GM19351 (cell line): ENCODE results near the gene GBP2.
"Not testable (repeated sequence)": the region's sequence is repeated elsewhere in the genome, so short reads cannot be mapped to it uniquely, and the experiment has no call there.

ENCODE experiments used
- ATAC-seq: cut with Tn5 transposase; IDR thresholded peaks from one replicate; pipeline ENCODE4 v1.9.1; 2021; ENCODE audit warnings: mild to moderate bottlenecking, moderate library complexity; ENCODE audit not compliant: unreplicated experiment

GBP2 gene

DNA sequence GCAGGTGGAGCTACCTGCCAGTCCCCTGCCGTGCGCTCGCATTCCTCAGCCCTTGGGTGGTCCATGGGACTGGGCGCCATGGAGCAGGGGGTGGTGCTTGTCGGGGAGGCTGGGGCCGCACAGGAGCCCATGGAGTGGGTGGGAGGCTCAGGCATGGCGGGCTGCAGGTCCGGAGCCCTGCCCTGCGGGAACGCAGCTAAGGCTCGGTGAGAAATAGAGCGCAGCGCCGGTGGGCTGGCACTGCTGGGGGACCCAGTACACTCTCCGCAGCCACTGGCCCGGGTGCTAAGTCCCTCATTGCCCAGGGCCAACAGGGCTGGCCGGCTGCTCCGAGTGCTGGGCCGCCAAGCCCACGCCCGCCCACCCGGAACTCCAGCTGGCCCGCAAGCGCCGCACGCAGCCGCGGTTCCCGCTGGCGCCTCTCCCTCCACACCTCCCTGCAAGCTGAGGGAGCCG is 2.1 kb upstream of the GBP2 start:
- not testable (repeated sequence) for ATAC-seq

- not testable (repeated sequence) for ATAC-seq
Measured at GRCh38 chr1:89126602-89127565, 970 bp upstream of the GBP2 start.

DNA sequence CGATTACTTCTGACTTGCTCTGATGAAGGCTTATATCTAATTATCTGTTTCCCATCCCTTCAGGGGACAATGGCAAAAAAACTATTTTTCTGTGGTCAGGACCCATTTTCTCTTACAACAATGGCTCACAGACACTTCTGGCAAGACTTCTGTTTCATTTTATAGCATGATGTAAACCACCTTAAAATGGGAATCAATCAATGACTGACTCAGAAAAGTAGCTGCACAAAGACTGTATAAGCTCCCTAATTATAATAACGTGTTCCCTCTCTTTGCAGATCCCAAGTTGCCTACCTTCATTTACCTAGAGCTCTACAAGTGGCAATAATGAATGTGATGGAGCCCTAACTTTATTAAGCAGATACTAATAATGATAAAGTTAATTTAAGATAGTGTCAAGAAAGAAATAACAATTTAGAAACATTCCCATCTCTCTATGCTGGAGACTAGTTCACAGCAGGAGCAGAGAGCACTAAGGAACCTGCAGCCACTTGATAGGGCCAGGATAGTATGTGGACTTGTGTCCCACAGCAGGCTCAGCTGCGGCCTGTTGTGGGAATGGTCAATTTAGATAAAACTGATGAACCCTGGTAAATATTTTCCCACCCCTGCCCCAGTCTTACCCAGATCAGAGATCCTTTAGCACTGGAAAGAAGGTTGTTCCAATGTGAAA is 538 bp downstream of the GBP2 start:
- peak; percentile 26 for ATAC-seq

DNA sequence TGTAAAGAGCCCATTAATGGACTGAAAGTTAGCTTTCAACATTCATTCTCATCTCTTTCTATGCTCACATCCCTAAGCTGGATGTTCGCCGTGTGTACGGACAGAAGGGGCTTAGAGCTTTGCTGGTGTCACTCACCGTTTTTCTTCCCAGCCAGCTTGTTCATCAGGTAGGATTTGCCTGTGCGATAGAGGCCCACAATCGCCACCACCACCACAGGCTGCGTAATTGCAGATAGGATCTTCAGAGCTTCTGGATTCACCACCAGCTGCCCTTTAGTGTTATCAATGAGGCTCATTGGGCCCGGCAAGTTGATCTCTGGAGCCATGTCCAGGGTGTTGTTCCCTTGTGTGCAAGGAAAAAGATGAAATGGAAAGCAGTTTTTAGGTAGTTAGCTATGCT is 4.3 kb downstream of the GBP2 start:
- no peak for ATAC-seq

- no peak for ATAC-seq
Measured at GRCh38 chr1:89114662-89115061, 11.3 kb downstream of the GBP2 start.

GRCh38 chr1:89112871-89113613 is 12.9 kb downstream of the GBP2 start:
- no peak for ATAC-seq

GRCh38 chr1:89104687-89105086 is 21.2 kb downstream of the GBP2 start:
- no peak for ATAC-seq

- ATAC-seq, result no peak
Measured at GRCh38 chr1:89104147-89104546, 21.8 kb downstream of the GBP2 start.

DNA sequence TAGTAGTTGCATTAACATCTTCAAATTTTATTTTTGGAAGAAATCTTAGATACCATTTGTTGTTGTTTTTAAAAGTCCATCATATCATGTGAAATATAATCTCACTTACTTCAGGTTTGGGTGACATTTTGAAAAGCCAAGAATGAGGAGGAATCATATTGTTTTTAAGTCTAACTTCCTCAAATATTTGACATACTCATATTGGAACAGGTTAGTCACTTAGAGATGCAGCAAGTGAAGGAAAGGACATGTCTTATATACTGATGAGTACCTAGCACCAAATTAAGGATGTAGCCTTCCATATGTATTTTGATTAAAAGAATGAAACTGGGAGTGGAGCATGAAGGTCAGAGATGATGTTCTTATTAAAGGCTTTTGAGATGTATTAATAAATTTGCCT is 23.9 kb downstream of the GBP2 start:
- ATAC-seq, result no peak

DNA sequence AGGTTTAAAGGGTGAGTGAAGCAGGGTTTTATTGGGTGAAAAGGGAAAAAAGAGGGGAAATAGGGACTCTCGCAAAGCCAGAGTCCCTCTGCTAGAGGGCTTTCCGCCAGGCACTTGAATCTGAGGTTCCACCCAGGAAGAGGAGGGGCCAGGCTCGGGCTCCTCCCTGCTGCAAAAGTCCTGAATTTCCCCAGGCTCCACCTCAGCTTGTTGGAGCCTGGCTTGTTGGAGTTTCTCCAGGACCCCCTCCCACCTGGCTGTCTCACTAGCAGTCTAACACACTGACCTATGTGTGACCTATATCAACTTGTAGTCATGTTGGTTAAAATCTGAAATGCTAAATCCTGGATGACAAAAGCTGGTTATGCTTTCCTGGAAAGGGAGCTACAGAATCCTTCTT is 25.5 kb downstream of the GBP2 start:
- no peak for ATAC-seq

DNA sequence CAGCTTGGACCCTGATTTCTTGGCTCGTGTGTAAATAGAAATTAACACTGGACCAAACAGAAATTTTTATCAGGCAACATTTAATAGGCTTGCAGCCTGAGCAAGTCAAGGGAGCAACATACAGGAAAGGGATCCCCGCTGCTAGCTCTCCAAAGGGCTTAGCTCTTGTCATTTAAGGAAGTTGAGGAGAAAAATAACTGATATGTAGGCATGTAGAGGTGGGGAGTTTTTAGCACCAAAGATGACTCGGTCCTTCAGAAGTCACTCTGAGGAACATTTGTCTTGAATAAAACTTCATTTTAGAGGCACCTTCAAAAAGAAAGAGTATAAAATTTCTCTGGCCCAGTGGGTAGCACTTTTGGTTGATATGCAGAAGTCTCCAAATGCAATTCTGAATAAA is 27.1 kb downstream of the GBP2 start:
- ATAC-seq, result no peak

DNA sequence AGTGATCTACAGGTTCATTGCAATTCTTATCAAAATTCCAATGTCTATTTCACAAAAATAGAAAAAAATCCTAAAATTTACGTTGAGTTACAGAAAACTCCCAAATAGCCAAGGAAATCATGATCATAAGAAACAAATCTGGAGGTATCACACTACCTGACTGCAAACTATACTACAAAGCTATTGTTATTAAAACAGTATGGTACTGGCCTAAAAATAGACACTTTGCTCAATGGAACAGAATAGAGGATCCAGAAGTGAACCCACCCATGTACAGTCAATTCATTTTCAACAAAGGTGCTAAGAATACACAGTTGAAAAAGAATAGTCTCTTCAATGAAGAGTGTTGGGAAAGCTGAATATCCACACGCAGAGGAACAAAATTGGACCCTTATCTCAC is 30.2 kb downstream of the GBP2 start:
- no peak for ATAC-seq

DNA sequence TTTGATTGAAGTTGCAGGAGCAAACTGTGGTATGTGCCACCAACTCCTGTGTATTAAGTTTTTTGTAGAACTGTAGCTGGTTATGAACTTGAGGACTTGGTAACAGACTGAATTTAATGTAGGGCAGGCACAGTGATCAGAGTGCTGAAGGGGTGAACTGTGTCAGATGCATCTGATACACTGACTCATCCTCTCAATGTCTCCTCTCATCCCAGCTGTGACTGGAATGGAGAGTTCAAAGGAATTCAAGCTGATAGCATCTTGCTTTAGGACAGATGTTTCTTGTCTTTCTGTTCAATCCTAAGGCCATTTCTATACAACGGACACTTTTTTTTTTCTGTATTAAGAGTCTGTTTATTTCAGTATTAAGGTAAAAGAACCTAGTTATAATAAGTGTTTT is 36.0 kb downstream of the GBP2 start:
- ATAC-seq, result no peak

DNA sequence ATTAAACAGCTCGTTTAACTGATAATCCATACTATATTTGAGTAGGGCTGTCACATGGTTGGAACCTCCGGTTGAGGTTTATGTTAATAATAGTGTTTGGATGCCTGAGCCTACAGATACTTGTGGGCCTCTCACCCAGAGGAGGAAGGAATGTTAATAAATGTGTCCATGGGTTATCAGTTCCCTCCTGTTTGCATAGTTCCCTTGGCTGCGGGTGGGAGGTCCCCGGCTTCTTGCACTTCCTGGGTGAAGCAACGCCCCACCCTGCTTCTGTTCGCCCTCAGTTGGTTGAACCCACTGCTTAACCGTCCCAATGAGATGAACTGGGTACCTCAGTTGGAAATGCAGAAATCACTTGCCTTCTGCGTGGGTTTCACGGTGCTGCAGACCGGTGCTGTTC is 37.3 kb downstream of the GBP2 start:
- no peak for ATAC-seq

GRCh38 chr1:89087241-89087640 is 38.7 kb downstream of the GBP2 start:
- no peak for ATAC-seq

DNA sequence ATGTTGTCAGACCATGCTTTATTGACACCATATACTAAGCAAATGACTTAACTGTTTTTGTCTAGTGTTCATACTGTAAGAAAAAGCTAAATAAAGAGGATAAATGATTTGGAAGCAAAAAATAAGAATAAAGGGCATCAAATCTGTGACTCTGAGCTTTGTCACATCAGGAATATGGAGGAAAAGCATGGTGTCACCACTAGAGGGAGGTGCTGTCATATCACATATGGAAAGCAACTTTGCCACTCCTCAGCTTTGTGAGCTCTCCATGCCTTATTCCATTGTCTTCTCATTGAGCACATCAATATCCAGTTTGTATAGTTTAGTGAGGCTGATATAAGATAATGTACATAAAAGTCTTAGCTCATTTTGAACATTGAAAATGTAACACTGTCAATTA is 40.1 kb downstream of the GBP2 start:
- peak; percentile 66 for ATAC-seq

DNA sequence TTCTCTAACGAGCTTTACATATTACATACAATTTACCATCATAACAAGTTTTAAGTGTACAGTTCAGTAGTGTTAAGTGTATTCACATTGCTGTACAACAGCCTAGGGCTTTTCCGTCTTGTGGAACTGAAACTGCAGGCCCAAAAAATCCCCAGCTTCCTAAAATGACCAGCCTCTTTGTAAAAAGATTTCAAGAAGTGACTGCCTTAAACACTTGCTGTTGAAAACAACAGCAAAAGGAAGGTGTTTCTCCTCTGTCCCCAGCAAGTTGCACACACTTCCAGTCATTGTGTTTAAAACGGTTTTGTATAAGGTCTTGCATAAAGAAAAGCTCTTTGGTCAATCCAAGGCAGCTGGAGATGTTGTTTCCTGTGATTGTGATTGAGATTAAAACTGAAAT is 44.9 kb downstream of the GBP2 start:
- ATAC-seq, result no peak

DNA sequence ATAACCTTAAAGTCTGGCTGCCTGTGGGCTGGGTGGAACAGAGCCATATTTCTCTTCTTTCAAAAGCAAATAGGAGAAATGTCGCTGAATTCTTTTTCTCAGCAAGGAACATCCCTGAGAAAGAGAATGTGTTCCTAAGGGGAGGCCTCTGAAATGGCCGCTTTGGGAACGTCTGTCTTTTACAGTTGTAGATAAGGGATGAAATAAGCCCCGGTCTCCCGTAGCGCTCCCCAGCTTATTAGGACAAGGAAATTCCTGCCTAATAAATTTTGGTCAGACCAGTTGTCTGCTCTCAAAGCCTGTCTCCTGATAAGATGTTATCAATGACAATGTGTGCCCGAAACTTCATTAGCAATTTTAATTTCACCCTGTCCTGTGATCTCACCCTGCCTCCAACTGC is 45.8 kb downstream of the GBP2 start:
- not testable (repeated sequence) for ATAC-seq

GRCh38 chr1:89072466-89073065 is 53.3 kb downstream of the GBP2 start:
- ATAC-seq, result not testable (repeated sequence)

- ATAC-seq, result no peak
Measured at GRCh38 chr1:89070509-89070908, 55.4 kb downstream of the GBP2 start.

DNA sequence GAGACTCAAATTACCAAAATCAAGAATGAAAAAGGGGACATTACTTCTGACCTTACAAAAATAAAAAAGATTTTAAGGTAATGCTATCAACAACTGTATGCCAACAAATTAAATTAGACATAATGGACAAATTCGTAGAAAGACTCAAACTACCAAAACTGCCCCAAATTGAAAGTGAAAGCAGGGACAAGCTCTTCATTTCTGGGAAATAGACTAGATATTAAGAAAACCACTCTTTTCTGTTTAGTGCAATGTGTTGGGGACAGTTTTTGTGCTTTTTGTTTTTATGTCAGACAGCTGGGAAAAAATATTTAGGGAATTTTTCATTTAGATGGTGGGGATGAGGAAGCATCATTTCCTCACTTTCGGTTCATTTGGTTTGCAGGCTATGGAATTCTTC is 56.0 kb downstream of the GBP2 start:
- ATAC-seq, result no peak
